Hematopoietic multipotent progenitor cell treated with erythropoietin and hydrocortisone succinate and interleukin-3 and kit ligand, for 4 days (in vitro differentiated cells): Measurements from ENCODE around the gene HOXD8.
A peak's percentile ranks its signal among the peaks of the same experiment; 100 is the strongest.

Source experiments
- DNase-seq: peaks from one replicate; pipeline ENCODE4 v3.0.0-alpha.2; 2015

HOXD8 gene

GRCh38 chr2:176103742-176104315 lies 25.7 kb upstream of the HOXD8 start:
- no peak for DNase-seq

DNA sequence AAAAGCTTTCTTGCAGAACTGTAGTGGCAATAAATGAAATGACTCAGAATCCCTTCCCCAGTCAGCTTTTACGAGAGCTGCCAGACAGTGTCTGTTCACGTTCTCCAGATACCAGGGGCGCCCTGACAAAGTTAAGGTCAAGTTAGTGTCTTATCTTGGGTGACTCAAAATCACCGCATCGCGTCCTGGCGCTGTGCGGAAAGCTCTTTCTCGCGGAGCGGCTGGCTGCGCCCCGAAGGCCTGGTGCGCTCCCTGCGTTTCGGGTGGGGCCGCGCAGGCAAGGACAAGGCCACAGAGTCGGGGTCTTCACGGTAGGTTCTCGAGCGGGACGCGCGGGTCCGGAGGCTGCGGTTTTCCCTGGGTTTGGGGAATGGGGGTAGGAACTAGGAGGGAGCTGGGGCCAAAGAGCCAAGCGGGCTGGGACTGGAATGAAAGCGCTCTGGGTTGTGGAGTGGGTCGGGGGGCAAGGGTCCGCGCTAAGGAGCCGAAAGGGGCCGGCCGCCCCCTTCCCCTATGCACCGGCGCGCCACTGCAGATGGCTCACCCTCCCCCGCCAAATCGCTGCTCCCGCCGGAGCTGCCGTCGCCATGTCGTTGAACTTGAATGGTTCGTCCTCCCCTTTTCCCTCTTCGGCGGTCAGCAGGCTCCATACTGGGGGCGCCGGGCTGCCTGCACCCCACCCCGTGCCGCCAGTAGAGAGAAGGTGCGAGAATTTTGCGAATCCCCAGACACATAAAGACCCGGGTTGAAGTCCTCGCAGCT lies 25.0 kb upstream of the HOXD8 start:
- DNase-seq = no peak

- no peak for DNase-seq
Measured at GRCh38 chr2:176105078-176105729, 24.3 kb upstream of the HOXD8 start.

DNA sequence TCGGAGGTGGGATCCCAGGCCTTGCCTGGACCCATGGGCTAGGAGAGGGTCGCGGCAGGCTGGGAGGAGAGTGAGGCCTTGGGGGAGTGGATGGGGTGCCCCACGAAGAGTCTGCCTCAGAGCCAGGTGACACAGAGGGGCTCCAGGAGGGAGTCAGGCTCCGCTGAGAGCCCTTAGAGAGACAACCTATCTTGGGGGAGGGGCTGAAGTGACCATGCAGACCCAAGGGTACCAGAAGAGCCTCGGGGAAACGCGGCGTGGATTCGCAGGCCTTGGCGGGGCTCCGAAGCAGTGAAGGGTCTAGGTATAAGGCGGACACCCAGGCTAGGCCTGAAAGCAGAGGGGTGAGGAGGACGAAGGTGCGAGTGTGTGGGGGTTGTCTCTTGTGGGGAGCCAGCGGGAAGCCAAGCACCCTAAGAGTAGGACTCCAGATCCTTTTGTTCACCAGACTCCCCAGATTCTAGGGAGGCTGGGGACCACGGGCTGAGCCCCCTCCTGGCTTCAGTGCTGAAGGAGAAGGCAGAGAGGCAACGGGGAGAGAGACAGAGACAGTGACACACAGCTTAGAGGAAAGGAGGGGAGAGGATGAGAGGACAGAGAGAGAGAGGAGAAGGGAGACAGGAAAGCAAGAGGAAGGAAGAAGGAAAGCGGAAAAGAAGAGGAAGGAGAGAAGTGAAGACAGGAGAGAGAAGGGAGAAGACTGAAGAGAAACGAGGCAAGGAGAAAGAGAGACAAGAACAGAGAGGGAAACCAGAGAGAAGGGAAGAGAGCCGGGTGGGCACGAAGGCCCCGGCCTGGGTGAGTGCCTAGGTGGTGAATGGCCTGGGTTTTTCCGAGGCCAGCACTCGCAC lies 23.6 kb upstream of the HOXD8 start:
- no peak for DNase-seq

GRCh38 chr2:176106581-176107539 lies 22.6 kb upstream of the HOXD8 start, which contains the start of gene HOXD11:
HOXD11 (plus strand) TSS chr2:176107280; CDS start chr2:176107356, 76 bp downstream.
- no peak for DNase-seq

DNA sequence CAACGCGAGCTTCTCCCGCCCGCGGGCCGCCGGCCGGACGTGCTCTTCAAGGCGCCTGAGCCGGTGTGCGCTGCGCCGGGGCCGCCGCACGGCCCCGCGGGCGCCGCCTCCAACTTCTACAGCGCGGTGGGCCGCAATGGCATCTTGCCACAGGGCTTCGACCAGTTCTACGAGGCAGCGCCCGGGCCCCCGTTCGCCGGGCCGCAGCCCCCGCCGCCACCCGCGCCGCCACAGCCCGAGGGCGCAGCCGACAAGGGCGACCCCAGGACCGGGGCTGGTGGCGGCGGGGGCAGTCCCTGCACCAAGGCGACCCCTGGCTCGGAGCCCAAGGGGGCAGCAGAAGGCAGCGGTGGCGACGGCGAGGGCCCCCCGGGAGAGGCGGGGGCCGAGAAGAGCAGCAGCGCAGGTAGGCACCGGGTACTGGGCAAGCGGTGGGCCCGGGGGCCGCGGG lies 21.7 kb upstream of the HOXD8 start:
- DNase-seq = no peak

DNA sequence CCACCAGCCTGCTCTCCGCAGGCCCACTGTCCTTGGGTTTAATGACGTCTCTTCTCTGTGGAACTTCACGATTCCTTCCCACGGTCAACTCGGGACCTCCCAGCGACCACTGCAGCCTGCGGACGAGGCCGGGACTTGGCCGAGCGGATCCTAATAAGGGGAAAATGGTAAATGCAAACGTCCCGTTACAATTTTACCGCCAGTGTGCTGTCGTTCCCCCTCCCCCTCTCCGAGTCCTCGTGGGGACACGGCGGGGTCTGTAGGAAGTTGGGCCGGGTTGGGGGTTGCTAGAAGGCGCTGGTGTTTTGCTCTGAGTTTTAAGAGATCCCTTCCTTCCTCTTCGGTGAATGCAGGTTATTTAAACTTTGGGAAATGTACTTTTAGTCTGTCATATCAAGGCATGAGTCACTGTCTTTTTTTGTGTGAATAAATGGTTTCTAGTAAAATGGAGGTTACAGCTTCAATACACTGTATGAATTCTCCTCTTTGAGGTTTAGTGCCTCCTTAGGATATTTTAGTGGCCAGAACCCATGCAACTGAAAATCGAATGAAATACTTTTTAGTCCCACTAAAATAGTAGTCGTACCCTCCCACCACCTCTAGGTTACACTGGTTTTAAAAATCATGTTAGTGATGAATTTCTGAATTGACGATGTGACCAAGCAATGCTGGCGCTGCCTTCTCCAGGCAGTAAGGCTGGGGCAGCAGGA lies 20.2 kb upstream of the HOXD8 start:
- no peak for DNase-seq

GRCh38 chr2:176109946-176110345 lies 19.6 kb upstream of the HOXD8 start:
- DNase-seq = no peak

DNA sequence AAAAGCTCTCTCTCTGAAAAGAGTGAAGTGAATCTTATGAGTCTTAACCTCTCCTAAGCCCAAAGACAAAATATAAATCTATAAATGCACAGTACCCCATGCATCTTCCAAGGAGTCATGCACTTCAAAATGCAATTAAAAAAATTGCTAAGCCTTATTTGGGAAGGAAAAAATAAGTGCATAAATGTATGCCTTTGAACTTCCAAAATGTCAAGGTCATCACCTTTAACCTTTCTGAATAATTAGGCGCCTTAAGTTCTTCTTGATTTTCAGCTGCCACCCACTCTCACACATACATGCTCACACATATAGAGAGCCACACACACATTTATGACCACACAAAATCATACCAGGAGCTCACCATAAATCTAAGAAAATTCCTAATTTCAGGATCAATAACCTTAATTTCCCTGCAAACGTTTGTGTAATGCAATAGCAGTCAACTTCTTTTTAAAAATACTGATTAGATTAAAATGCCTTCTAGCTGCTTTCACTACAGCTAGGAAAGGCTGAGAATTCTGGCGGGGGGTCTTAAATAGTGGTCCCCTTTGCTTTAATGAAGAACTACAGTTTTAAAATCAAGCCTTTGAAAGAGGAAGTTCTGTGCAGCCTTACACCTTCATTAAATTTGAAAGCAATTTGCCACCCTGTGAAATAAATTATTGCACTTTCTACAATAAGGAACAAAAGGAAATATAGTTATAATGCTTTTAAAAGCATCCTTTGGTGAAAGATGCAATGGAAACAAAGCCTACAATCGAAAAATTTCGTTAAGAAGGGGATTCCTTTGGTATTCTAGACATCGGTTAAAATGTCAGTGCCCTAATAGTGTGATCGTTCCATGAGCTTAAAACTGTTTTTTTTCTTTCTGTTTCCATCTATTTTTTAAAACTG lies 18.8 kb upstream of the HOXD8 start:
- DNase-seq = no peak

- DNase-seq = peak; percentile 71
Measured at GRCh38 chr2:176111309-176111663, 18.2 kb upstream of the HOXD8 start.

DNA sequence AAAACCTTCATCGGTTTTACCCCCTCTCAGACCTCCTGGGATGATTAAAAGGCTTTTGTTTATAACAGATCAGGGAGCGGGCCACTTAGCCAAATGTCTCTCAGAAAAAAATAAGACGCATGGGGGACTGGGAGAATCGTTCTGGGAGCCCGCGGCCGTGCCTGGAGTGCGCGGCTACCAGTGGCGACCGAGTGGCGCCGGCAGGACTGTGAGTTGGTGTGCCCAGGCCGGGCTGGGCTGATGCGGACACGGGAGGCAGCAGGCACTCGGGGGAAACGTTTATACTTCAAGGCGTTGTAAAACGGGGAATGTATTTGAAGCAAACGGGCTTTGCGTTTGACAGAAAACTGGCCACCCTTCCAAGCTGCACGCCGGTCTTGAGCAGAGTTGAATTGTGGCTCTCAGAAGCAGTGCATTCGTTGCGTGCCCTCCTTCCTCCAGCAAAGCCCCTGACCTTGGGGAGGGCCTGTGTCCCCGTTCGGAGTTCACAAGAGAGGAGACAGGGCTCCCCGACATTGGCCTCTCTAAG lies 17.6 kb upstream of the HOXD8 start:
- DNase-seq = no peak

- DNase-seq = no peak
Measured at GRCh38 chr2:176112375-176113302, 16.9 kb upstream of the HOXD8 start.

GRCh38 chr2:176114120-176114929 lies 15.2 kb upstream of the HOXD8 start:
- no peak for DNase-seq

DNA sequence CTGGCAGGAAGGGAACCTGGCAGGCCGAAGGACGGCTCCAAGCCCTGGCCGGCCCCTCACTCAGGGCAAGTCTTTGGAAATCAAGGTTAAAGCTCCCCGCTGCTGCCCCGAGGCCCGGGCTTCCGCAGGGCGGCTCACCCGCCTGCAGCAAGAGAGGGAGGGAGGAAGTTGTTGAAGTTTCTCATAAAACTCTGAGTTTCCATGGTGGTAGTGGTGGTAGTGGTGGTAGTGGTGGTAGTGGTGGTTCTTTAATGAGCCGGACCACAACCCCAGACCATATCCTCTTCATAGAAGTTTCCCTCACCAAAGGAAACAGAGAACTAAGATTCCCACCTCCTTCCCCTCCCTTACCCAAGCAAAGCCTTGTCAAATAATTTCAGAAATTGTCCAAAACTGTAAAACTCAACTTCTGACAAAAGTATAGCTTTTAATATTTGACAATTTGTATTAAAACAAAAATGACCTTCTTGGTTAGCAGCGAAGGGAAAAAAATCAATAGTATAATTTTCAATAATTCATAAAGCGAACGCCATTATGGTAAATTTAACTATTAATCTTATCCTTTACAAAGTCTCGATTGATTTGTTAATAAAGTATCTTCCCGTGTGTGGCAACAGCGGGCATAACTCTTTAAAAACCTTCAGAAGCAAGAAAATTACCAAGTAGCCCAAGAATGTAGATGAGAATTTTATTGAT lies 14.4 kb upstream of the HOXD8 start:
- DNase-seq = no peak

GRCh38 chr2:176115883-176116813 lies 13.4 kb upstream of the HOXD8 start, which contains the start of gene HOXD10:
HOXD10 (plus strand) TSS chr2:176116778; CDS start chr2:176116834, 56 bp downstream.
- no peak for DNase-seq
